ENCODE results near the gene DOCK1.

DOCK1 gene

GRCh38 chr10:127415116-127415515 lies 509.9 kb downstream of the DOCK1 start:
- DNase-seq = no peak

- no peak for DNase-seq
Observed at GRCh38 chr10:127415901-127416581, 510.8 kb downstream of the DOCK1 start.

- DNase-seq = no peak
Observed at GRCh38 chr10:127417031-127417430, 511.8 kb downstream of the DOCK1 start.

- no peak for DNase-seq
Observed at GRCh38 chr10:127417686-127418401, 512.6 kb downstream of the DOCK1 start.

GRCh38 chr10:127418536-127419168 lies 513.4 kb downstream of the DOCK1 start:
- no peak for DNase-seq

- DNase-seq = no peak
Observed at GRCh38 chr10:127420138-127420684, 515.0 kb downstream of the DOCK1 start.

GRCh38 chr10:127423218-127423915 lies 518.1 kb downstream of the DOCK1 start:
- no peak for DNase-seq

GRCh38 chr10:127424594-127425264 lies 519.5 kb downstream of the DOCK1 start:
- peak in 1 of 58 donors; percentile 6 for DNase-seq

GRCh38 chr10:127426746-127427145 lies 521.5 kb downstream of the DOCK1 start:
- no peak for DNase-seq

- no peak for DNase-seq
Observed at GRCh38 chr10:127427926-127428325, 522.7 kb downstream of the DOCK1 start.

- no peak for DNase-seq
Observed at GRCh38 chr10:127428385-127428980, 523.3 kb downstream of the DOCK1 start.

GRCh38 chr10:127429601-127430312 lies 524.5 kb downstream of the DOCK1 start:
- DNase-seq = no peak

GRCh38 chr10:127431525-127431924 lies 526.3 kb downstream of the DOCK1 start:
- DNase-seq = no peak

GRCh38 chr10:127434006-127434405 lies 528.8 kb downstream of the DOCK1 start:
- no peak for DNase-seq

- no peak for DNase-seq
Observed at GRCh38 chr10:127435246-127435645, 530.0 kb downstream of the DOCK1 start.

GRCh38 chr10:127440371-127440770 lies 535.1 kb downstream of the DOCK1 start:
- DNase-seq = no peak

- DNase-seq = no peak
Observed at GRCh38 chr10:127441350-127442219, 536.4 kb downstream of the DOCK1 start.

- DNase-seq = no peak
Observed at GRCh38 chr10:127442220-127442525, 536.9 kb downstream of the DOCK1 start.

GRCh38 chr10:127444155-127444554 lies 538.9 kb downstream of the DOCK1 start:
- DNase-seq = no peak
